HEK293 (cell line): ENCODE measurements around the gene CDRT4.

ENCODE experiments used
- TRIM28 ChIP-seq: IDR thresholded peaks from 2 replicates; pipeline ENCODE4 v1.6.1; 2011; ENCODE audit warnings: low read length, control low read depth, borderline replicate concordance
- YY1 ChIP-seq: fragments of 450-650 bp; formaldehyde crosslinking; IDR thresholded peaks from 2 replicates; pipeline ENCODE4 v1.5.1; 2018; ENCODE audit warnings: missing biosample characterization, missing genetic modification characterization
- ZBTB17 ChIP-seq: fragments of 450-650 bp; formaldehyde crosslinking; IDR thresholded peaks from 2 replicates; pipeline ENCODE4 v1.5.1; 2016; ENCODE audit warnings: missing biosample characterization, missing genetic modification characterization
- ZFP3 ChIP-seq: fragments of 450-650 bp; formaldehyde crosslinking; IDR thresholded peaks from 2 replicates; pipeline ENCODE4 v1.5.1; 2016; ENCODE audit warnings: low read depth, missing biosample characterization, missing genetic modification characterization
- ZNF16 ChIP-seq: fragments of 450-650 bp; formaldehyde crosslinking; IDR thresholded peaks from 2 replicates; pipeline ENCODE4 v1.5.1; 2016; ENCODE audit warnings: low read depth, missing biosample characterization, missing genetic modification characterization
- ZNF274 ChIP-seq, 2 experiments: fragments of 200-500 bp in 1 of 2; fragments of 450-650 bp in 1 of 2; sonication (Bioruptor generic) in 1 of 2; formaldehyde crosslinking in 1 of 2; IDR thresholded peaks; 2 replicates each; pipeline versions ENCODE4 v1.5.1 to v1.6.1; 2014 to 2016; ENCODE audit warnings: borderline replicate concordance in 1 of 2, inconsistent platforms in 1 of 2, low read length in 1 of 2, missing biosample characterization in 1 of 2, missing genetic modification characterization in 1 of 2
- ZNF341 ChIP-seq: fragments of 450-650 bp; formaldehyde crosslinking; IDR thresholded peaks from 2 replicates; pipeline ENCODE4; 2016; ENCODE audit warnings: low read depth, missing biosample characterization, missing genetic modification characterization
- ZNF747 ChIP-seq: fragments of 450-650 bp; formaldehyde crosslinking; IDR thresholded peaks from 2 replicates; pipeline ENCODE4 v1.5.1; 2016; ENCODE audit warnings: missing biosample characterization, missing genetic modification characterization
- TF ChIP-seq, protein P1 (sequence below): fragments of 450-650 bp; formaldehyde crosslinking; IDR thresholded peaks from 2 replicates; pipeline ENCODE4 v1.5.1; 2016; ENCODE audit warnings: missing biosample characterization, missing genetic modification characterization
- TF ChIP-seq, protein P2 (sequence below): fragments of 450-650 bp; formaldehyde crosslinking; IDR thresholded peaks from 2 replicates; pipeline ENCODE4 v1.5.1; 2016; ENCODE audit warnings: missing biosample characterization, missing genetic modification characterization

DNA sequence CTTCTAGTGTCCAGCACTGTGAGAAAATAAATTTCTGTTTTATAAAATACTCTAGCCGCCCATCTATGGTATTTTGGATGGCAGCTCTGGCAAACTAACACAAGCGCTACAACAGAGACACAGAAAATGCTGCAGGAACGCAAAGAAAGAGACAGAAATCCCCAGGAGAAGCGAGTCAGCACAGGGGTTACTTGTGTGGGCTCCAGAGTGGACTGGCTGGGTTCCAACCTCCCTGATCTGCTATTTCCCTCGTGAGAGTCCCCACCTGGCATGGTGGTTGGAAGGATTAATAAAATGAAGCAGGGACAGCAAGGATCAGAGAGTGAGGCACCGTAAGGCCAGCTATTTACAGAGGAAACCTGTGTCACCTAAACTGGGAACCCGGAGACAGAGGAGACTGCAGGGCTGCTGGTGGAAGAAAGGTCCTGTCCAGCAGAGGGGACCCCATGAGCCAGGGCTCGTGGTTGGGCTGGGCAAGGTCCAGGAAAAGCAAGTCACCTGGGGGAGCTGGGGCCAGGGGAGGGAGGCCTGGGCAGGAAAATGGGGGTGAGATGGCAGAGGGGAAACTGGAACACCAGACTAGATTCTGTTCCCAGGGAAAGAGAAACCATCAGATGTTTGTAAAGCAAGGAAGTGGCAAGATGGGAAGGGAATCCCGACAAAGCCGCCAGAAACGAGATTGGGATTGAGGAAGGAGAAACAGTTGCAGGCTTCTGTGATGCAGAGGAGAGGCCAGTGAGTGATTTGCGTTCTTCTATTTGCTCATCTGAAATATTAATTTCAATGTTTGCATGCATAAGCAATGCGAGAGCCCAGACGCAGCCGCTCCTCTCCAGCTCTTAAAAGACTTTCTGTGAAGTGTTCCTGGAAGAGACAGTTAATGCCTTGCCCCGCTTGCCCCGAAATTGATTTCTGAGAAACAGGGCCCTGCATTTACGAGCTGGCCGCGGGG, 63.0 kb downstream of the CDRT4 start:
- TF ChIP-seq, protein P1, sequence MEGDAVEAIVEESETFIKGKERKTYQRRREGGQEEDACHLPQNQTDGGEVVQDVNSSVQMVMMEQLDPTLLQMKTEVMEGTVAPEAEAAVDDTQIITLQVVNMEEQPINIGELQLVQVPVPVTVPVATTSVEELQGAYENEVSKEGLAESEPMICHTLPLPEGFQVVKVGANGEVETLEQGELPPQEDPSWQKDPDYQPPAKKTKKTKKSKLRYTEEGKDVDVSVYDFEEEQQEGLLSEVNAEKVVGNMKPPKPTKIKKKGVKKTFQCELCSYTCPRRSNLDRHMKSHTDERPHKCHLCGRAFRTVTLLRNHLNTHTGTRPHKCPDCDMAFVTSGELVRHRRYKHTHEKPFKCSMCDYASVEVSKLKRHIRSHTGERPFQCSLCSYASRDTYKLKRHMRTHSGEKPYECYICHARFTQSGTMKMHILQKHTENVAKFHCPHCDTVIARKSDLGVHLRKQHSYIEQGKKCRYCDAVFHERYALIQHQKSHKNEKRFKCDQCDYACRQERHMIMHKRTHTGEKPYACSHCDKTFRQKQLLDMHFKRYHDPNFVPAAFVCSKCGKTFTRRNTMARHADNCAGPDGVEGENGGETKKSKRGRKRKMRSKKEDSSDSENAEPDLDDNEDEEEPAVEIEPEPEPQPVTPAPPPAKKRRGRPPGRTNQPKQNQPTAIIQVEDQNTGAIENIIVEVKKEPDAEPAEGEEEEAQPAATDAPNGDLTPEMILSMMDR (tag by site-specific recombination): no peak
- no peak for TF ChIP-seq ZNF341
- no peak for TF ChIP-seq ZNF747 (tag by site-specific recombination)
- TF ChIP-seq, protein P2, sequence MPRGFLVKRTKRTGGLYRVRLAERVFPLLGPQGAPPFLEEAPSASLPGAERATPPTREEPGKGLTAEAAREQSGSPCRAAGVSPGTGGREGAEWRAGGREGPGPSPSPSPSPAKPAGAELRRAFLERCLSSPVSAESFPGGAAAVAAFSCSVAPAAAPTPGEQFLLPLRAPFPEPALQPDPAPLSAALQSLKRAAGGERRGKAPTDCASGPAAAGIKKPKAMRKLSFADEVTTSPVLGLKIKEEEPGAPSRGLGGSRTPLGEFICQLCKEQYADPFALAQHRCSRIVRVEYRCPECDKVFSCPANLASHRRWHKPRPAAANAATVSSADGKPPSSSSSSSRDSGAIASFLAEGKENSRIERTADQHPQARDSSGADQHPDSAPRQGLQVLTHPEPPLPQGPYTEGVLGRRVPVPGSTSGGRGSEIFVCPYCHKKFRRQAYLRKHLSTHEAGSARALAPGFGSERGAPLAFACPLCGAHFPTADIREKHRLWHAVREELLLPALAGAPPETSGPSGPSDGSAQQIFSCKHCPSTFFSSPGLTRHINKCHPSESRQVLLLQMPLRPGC: no peak
- TF ChIP-seq ZNF16 (tag by site-specific recombination): no peak
- TF ChIP-seq YY1 (tag by site-specific recombination): no peak
- TF ChIP-seq TRIM28: no peak
- no peak for TF ChIP-seq ZBTB17 (tag by site-specific recombination)
- no peak for TF ChIP-seq ZFP3 (tag by site-specific recombination)
- TF ChIP-seq ZNF274 (IDR thresholded peaks at IDR 0.05; ENCODE audit: low read length): no peak
- no peak for TF ChIP-seq ZNF274 (tag by site-specific recombination; IDR thresholded peaks at IDR 0.05; ENCODE audit: borderline replicate concordance)
